GM12865 (cell line): ENCODE results near the gene CIP2A.

ENCODE experiments used
- DNase-seq: peaks from one replicate; pipeline ENCODE4 v3.0.0; 2010; ENCODE audit warnings: low read depth
- H3K4me3 ChIP-seq: 2 replicates; pipeline ENCODE4 v1.5.1; 2011; ENCODE audit warnings: mild to moderate bottlenecking, low read depth, low read length, control low read depth
- CTCF ChIP-seq: IDR thresholded peaks from 2 replicates; pipeline ENCODE4 v1.5.1; 2011; ENCODE audit warnings: low read length, control low read depth, low read depth, inconsistent platforms; ENCODE audit not compliant: insufficient read depth; ENCODE audit errors: missing control alignments

Gene CIP2A

GRCh38 chr3:108566599-108566998, 22.6 kb downstream of the CIP2A start:
- no peak for TF ChIP-seq CTCF
- H3K4me3 ChIP-seq = no peak overlapping the region
- DNase-seq = no peak

GRCh38 chr3:108565506-108565905, 23.7 kb downstream of the CIP2A start:
- DNase-seq = peak; percentile 5
- TF ChIP-seq CTCF = no peak
- no peak overlapping the region for H3K4me3 ChIP-seq

- DNase-seq = no peak
- no peak for TF ChIP-seq CTCF
- H3K4me3 ChIP-seq = no peak overlapping the region
Observed at GRCh38 chr3:108564564-108564963, 24.7 kb downstream of the CIP2A start.

- no peak for DNase-seq
- no peak overlapping the region for H3K4me3 ChIP-seq
- no peak for TF ChIP-seq CTCF
Observed at GRCh38 chr3:108562565-108562964, 26.7 kb downstream of the CIP2A start.

- no peak overlapping the region for H3K4me3 ChIP-seq
- DNase-seq = no peak
- TF ChIP-seq CTCF = no peak
Observed at GRCh38 chr3:108555966-108556581, 33.2 kb downstream of the CIP2A start.

- no peak overlapping the region for H3K4me3 ChIP-seq
- no peak for DNase-seq
- no peak for TF ChIP-seq CTCF
Observed at GRCh38 chr3:108554913-108555571, 34.2 kb downstream of the CIP2A start.

- DNase-seq = no peak
- TF ChIP-seq CTCF = no peak
- H3K4me3 ChIP-seq = no peak overlapping the region
Observed at GRCh38 chr3:108554229-108554628, 35.0 kb downstream of the CIP2A start.
